IPS-18c (cell line): ENCODE data around the gene UCKL1.
"Not testable (repeated sequence)": the region's sequence is repeated elsewhere in the genome, so short reads cannot be mapped to it uniquely, and the experiment has no call there.

Experiments used
- H3K4me3 ChIP-seq: 2 replicates; pipeline ENCODE4 v1.7.0; 2013; ENCODE audit warnings: low read depth, mild to moderate bottlenecking, low read length, moderate library complexity; ENCODE audit not compliant: insufficient read depth
- H3K9me3 ChIP-seq: one replicate; pipeline ENCODE4 v1.6.1; 2013; ENCODE audit warnings: mild to moderate bottlenecking, low read length, moderate library complexity; ENCODE audit not compliant: control insufficient read depth, insufficient read depth

UCKL1 gene

DNA sequence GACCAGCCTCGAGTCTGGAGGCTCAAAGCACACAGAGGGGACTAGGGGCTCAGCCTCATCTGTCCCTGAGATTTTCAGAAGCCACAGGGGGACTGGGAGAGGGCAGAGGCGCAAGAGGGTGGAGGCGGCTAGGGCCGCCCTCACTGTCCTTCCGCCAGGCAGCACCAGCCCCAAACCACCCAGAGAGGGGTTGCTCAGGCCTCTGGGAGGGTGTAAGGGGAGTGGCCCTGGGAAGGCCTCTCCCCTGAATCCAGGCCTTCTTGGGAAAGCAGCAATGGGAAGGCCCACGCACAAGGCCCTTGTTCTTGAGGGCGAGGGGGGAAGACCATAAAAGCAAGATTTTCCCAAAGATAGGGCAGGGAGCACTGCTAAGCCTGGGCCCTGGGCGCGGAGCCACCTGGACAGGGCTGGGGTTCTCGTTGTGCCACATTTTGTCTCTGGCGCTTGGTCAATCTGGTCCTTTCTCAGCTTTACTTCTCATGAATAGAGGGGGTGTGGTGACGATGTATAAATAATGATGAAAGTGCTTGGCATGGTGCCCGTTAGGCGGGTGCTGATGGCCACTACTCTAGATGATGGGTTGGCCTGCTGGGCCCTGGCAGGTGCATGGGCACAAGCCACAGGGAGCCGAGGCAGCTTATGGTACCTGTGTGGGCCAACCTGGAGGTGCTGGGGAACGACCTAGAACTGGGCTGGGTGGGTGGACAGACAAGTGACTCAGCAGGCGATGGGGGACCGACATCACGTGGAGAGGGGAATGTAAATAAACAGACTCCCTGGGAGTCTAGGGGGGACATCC is 18.4 kb upstream of the UCKL1 start:
- no peak overlapping the region for H3K4me3 ChIP-seq

DNA sequence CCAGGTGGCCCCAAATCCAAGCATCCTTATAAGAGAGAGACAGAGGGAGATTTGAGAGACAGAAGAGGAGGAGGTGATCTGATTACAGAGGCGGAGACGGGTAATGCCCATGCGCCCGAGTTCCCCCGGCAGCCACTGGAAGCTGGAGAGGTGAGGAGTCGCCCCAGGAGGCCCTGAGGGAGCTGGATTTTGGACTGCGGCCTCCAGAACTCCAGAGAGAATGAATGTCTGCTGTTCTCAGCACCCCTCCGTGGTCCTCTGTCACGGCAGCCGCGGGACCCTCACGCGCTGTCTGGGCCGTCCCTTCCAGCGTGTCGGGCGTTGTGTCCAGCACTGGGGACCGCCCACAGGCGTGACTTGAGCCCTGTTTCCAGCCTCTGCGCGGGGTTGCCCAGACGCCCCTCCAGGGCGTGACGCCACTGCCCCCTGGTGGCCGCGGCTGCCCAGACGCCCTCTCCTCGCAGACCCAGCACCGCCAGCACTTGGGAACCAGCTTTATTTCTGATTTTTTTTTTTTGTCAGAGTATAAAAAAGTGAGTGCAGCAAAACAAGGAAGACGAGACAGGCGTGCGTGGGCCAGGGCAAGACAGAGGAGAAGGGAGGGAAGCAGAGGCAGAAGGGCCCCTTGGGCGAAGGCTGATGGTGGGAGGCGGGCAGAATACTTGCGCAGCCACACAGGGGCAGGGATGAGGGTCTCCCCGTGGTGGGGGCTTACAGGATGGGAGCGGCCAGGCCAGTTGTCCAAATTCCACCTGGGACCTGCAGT is 17.6 kb upstream of the UCKL1 start:
- Histone ChIP-seq H3K9me3 (peaks cover 2% of the 10 kb centered on the region), H3K4me3 (peak overlapping the region; percentile 51; the same call in 1 of the 2 replicates)

More for the DNA sequence above, 18.4 kb upstream of the UCKL1 start:
- peaks cover 2% of the 10 kb centered on the region for H3K9me3 ChIP-seq

DNA sequence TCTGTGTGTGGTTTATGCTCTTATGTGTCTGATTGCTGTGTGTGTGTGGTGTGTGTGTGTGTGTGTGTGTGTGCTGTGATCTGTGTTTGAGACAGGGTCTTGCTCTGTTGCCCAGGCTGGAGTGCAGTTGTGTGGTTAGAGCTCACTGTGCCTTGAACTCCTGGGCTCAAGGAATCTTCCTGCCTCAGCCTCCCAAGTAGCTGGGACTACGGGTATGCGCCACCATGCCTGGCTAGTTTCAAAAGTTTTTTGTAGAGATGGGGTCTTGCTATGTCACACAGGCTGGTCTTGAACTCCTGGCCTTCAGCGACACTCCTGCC is 16.9 kb upstream of the UCKL1 start:
- Histone ChIP-seq H3K9me3 (peaks cover 2% of the 10 kb centered on the region), H3K4me3 (no peak overlapping the region)

- no peak overlapping the region for H3K4me3 ChIP-seq
Measured at GRCh38 chr20:63972312-63973159, 16.3 kb upstream of the UCKL1 start.

GRCh38 chr20:63971960-63972311 is 15.7 kb upstream of the UCKL1 start:
- H3K9me3 ChIP-seq, H3K4me3 ChIP-seq: not testable (repeated sequence)

More at GRCh38 chr20:63972312-63973159, 16.3 kb upstream of the UCKL1 start:
- peaks cover 2% of the 10 kb centered on the region for H3K9me3 ChIP-seq

- Histone ChIP-seq H3K4me3 (no peak overlapping the region), H3K9me3 (peaks cover 8% of the 10 kb centered on the region)
Measured at GRCh38 chr20:63970714-63971431, 14.7 kb upstream of the UCKL1 start.

- Histone ChIP-seq H3K4me3 (peak within 1 kb of the TSS; percentile 67), H3K9me3 (peaks cover 8% of the 10 kb centered on the region)
Measured at GRCh38 chr20:63969838-63970713, 13.9 kb upstream of the UCKL1 start, which contains the start of gene ZNF512B. Gene ZNF512B, minus strand, starts transcription at chr20:63969930. Its CDS starts 1,980 bp downstream, at chr20:63967950.

- H3K4me3 ChIP-seq, result peak overlapping the region; percentile 67
Measured at GRCh38 chr20:63968928-63969760, 12.9 kb upstream of the UCKL1 start.

DNA sequence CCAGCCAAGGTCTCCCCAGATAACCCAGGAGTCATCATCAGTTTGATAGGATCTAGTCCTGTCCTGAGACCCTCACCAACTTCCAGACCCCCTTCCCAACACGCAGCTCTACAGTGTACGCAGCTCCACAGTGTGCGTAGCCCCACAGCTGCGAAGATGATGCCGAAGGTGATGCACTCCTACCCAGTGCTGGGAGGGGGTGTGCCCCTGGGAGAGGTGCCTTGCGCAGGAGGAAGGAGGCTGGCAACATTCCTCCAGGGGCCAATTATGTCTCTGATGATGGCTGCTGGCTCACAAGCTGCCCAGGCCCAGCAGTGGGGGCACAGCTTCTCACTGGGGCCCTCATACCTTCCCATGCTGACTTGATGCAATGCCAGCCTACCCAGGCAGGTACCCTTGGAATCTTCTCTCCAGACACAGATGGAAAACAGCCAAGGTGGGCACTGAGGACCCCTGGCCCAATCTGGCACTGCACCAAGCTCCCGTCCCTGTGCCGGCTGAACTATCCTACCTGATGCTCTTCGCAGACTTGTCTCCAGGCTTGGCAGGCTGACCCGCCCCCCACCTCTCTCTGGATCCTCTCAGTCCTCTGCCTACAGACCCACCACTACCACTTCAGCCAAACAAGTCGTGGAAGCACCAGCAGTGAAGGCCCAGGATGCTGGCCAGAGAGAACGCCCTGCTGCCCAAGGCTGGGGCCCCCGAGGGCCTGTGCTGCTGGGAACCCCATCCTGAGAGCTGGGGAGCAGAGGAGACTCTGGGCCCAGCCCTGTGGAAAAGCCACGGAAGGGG is 12.1 kb upstream of the UCKL1 start:
- Histone ChIP-seq H3K4me3 (peak overlapping the region; percentile 67), H3K9me3 (peaks cover 12% of the 10 kb centered on the region)

More at GRCh38 chr20:63968928-63969760, 12.9 kb upstream of the UCKL1 start:
- H3K9me3 ChIP-seq, result peaks cover 10% of the 10 kb centered on the region

DNA sequence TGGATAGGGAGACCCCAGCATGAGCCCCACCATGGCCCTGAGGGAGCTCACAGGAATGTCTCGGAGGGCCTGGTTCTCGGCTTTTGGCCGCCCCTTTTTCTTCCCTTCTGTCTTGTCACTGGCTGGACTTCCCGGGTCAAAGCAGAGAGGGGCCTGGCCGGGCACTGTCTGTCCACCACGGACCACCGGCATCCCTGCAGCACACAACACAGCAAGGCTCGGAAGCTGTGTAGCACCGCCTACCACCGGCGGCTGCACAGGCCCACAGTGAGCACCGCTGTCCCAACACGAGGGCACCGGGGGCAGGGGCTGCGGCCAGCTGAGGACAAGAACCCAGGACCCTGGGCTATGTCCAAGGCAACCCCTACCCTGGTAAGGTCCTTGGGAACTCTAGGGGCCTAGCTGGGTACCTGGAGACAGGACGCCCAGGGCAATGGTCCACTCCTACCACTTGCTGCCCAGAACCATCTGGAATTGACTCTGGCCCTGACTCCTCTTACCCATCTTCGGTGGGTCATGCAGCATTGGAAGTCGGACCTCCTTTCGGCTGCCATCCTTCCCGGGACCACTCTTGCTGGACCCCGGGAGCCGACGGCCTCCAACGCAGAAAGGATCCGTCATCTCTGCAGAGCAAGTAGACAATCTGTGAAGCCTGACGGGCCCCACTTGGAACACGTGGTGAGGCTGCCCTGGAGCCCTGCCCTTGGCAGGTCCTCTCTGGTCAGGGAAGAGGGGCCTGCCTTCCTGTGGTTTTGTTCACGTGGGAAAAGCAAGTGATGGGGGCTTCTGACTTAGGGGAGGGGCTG is 11.3 kb upstream of the UCKL1 start:
- H3K4me3 ChIP-seq, result no peak overlapping the region; the same call in 1 of the 2 replicates
- H3K9me3 ChIP-seq, result peaks cover 12% of the 10 kb centered on the region

GRCh38 chr20:63966944-63967322 is 10.7 kb upstream of the UCKL1 start:
- Histone ChIP-seq H3K4me3 (no peak overlapping the region; the same call in 1 of the 2 replicates), H3K9me3 (peaks cover 12% of the 10 kb centered on the region)

GRCh38 chr20:63966172-63966943 is 10.1 kb upstream of the UCKL1 start:
- Histone ChIP-seq H3K4me3 (no peak overlapping the region), H3K9me3 (peaks cover 12% of the 10 kb centered on the region)

DNA sequence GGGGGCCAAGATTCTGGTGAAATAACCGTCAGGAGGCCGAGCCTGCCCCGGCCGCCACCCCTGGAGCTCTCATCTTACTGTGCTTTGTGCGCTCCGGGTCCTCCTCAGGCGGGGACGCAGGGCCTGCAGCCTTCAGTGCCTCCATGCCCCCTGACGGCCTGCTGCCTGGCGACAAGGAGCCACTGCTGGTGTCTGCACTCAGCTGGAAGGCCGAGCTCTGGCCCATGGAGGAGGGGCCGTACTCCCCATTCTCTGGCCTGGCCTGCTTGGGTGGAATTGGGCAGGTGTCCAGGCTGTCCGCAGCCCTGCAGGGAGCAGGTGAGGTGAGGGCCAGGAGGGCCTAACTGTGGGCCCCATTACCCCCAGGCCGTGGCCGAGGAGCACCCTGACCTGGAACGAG is 8.2 kb upstream of the UCKL1 start:
- Histone ChIP-seq H3K4me3 (no peak overlapping the region), H3K9me3 (peaks cover 10% of the 10 kb centered on the region)
